ENCODE measurements around the gene MITF. TPM values are rescaled to one million over a fixed set of nuclear protein-coding genes. Genes with fewer than 3 reads are reported as not detected.

The MITF gene
- total RNA-seq, 1 experiment from 2014 or later, result 1.9 TPM

- TF ChIP-seq, protein P1, sequence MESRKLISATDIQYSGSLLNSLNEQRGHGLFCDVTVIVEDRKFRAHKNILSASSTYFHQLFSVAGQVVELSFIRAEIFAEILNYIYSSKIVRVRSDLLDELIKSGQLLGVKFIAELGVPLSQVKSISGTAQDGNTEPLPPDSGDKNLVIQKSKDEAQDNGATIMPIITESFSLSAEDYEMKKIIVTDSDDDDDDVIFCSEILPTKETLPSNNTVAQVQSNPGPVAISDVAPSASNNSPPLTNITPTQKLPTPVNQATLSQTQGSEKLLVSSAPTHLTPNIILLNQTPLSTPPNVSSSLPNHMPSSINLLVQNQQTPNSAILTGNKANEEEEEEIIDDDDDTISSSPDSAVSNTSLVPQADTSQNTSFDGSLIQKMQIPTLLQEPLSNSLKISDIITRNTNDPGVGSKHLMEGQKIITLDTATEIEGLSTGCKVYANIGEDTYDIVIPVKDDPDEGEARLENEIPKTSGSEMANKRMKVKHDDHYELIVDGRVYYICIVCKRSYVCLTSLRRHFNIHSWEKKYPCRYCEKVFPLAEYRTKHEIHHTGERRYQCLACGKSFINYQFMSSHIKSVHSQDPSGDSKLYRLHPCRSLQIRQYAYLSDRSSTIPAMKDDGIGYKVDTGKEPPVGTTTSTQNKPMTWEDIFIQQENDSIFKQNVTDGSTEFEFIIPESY (IDR thresholded peaks at IDR 0.05; ENCODE audit: extremely low read depth, insufficient replicate concordance, low read length), result no peak
Measured at GRCh38 chr3:69750549-69750948, 11.3 kb downstream of the MITF start (continued).

- H3K9me2 ChIP-seq (ENCODE audit: insufficient read depth), result no peaks in the 10 kb centered on the region
- no peak overlapping the region for H3K9ac ChIP-seq (ENCODE audit: low read length)
- H3K9me3 ChIP-seq (ENCODE audit: control insufficient read depth in 1 of 2, insufficient read depth in 1 of 2, low read depth in 1 of 2, low read length in 2 of 2), result no peaks in the 10 kb centered on the region
- H3K4me2 ChIP-seq (ENCODE audit: low read length), result no peak overlapping the region
- ChIA-PET POLR2A (no interaction called here), CTCF (no interaction called here), RAD21 (ENCODE audit: low non-redundant PET in 1 of 2, low total read pairs in 2 of 2, uncharacterized antibody in 2 of 2, unreplicated experiment in 2 of 2) (no interaction called here)
- H2AFZ ChIP-seq (ENCODE audit: low read depth, low read length, poor library complexity, severe bottlenecking), result no peak overlapping the region
- ATAC-seq (no peak), DNase-seq (ENCODE audit: low read depth, low spot score) (no peak)
- TF ChIP-seq ELF1 (IDR thresholded peaks at IDR 0.05; ENCODE audit: borderline replicate concordance, low read depth), result no peak
- TF ChIP-seq JUND (IDR thresholded peaks at IDR 0.05), result no peak
- TF ChIP-seq TCF7L2 (IDR thresholded peaks at IDR 0.05; ENCODE audit: borderline replicate concordance, extremely low read depth, insufficient read depth, insufficient read length), result no peak
- TF ChIP-seq, protein P1 (IDR thresholded peaks at IDR 0.05; ENCODE audit: extremely low read depth, insufficient replicate concordance, low read length), result no peak
- no peaks in the 10 kb centered on the region for H4K20me1 ChIP-seq (ENCODE audit: insufficient read depth)
- no peaks in the 10 kb centered on the region for H3K36me3 ChIP-seq (ENCODE audit: control insufficient read depth in 1 of 2, insufficient read depth in 2 of 2, low read length in 2 of 2)
- intact Hi-C loops (cut with micrococcal nuclease), result no loop called here
- no peak overlapping the region for H3K27ac ChIP-seq (ENCODE audit: low read depth, low read length)
- no peaks in the 10 kb centered on the region for H3K27me3 ChIP-seq (ENCODE audit: insufficient read depth, low read length)
- BruUV-seq (replicated peaks), result no TSS peak
- H3K4me1 ChIP-seq (ENCODE audit: control insufficient read depth in 1 of 2, insufficient read depth in 2 of 2, low read length in 2 of 2), result no peaks in the 10 kb centered on the region
- no peak overlapping the region for H3K4me3 ChIP-seq (replicated peaks in 1 of 2; ENCODE audit: low read depth in 1 of 2, low read length in 2 of 2)
- no peaks in the 10 kb centered on the region for H3K79me2 ChIP-seq (ENCODE audit: insufficient read depth, low read length)
Measured at GRCh38 chr3:69751074-69751476, 11.8 kb downstream of the MITF start.

All from HCT116 (cell line).